ENCODE data around the gene NEURL2.

The NEURL2 gene

GRCh38 chr20:45848421-45848820 lies 42.6 kb downstream of the NEURL2 start:
- DNase-seq (ENCODE audit: low read depth in 4 of 4, low spot score in 1 of 4) = no peak

GRCh38 chr20:45845452-45845851 lies 45.6 kb downstream of the NEURL2 start:
- no peak for DNase-seq (ENCODE audit: low read depth in 4 of 4, low spot score in 1 of 4)

DNA sequence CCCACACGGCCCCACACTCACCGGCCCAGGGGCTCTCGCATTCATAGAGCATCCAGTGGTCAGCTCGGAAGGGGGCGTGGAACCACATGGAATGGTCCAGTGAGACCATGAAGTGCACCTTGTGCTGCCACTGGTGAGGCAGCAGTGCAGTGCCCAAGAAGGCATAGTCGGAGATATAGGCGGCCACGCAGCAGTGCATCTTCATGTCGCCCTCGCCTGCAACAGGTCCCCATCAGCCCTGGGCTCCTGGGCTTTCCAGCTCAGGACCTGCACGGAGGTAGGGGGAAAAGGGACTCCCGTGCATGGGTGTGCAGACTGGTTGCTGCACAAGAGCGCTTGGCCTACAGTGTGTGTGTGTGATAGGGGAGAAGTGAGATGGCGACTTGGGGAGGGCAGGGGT lies 47.5 kb downstream of the NEURL2 start:
- DNase-seq (ENCODE audit: low read depth in 4 of 4, low spot score in 1 of 4) = no peak

GRCh38 chr20:45842169-45842812 lies 48.7 kb downstream of the NEURL2 start:
- no peak for DNase-seq (ENCODE audit: low read depth in 4 of 4, low spot score in 1 of 4)

GRCh38 chr20:45841407-45842129 lies 49.4 kb downstream of the NEURL2 start:
- no peak for DNase-seq (ENCODE audit: low read depth in 4 of 4, low spot score in 1 of 4)

GRCh38 chr20:45840700-45841198 lies 50.3 kb downstream of the NEURL2 start:
- no peak for DNase-seq (ENCODE audit: low read depth in 4 of 4, low spot score in 1 of 4)

Measured in stimulated activated CD4-positive, alpha-beta T cell treated with anti-CD3 and anti-CD28 coated beads, Interleukin-1b, Interleukin-23, amount 100 ng/mL, for 24 hours (primary cell).